ENCODE data around the gene TMEM247. TPM values are rescaled to one million over a fixed set of nuclear protein-coding genes. Genes with fewer than 3 reads are reported as not detected.

Gene TMEM247
- total and polyA plus RNA-seq, 2 of the 8 experiments (the other 6 are each of a cell fraction or from before 2014, with no cell fraction given), result not detected

- TF ChIP-seq GTF2F1 (IDR thresholded peaks at IDR 0.05; ENCODE audit: borderline replicate concordance, low read depth, low read length) (no peak), BCL11A (IDR thresholded peaks at IDR 0.05; ENCODE audit: low read depth in 2 of 2, low read length in 2 of 2) (no peak), MAX (IDR thresholded peaks at IDR 0.05) (no peak), ASH2L (IDR thresholded peaks at IDR 0.05; ENCODE audit: low read length) (no peak), TAF7 (optimal IDR thresholded peaks at IDR 0.05; ENCODE audit: borderline replicate concordance, low read depth, low read length) (no peak), RBBP5 (IDR thresholded peaks at IDR 0.05; ENCODE audit: borderline replicate concordance, low read depth, low read length) (no peak)
Observed at GRCh38 chr2:46495231-46496030, 16.1 kb downstream of the TMEM247 start (continued).

All from H1 (cell line).